HCT116 (cell line): ENCODE results near the gene GPSM3. TPM values are rescaled to one million over a fixed set of nuclear protein-coding genes. Genes with fewer than 3 reads are reported as not detected.
"Not testable (repeated sequence)": the region's sequence is repeated elsewhere in the genome, so short reads cannot be mapped to it uniquely, and the experiment has no call there.

Experiments
- ATAC-seq: fragments of 200-7000 bp; cut with Tn5 transposase; 2 replicates; pipeline ENCODE4 v1.9.1; 2020; ENCODE audit warnings: mild to moderate bottlenecking, moderate library complexity
- BruUV-seq: library from RNA; stranded (reverse); fragments of 400-500 nt; replicated peaks from 2 replicates; lab custom pipeline; 2021; lab: Mats Ljungman, UMichigan
- CTCF ChIA-PET: fragments of 300-600 bp; sonication (Branson Sonifier 250); formaldehyde crosslinking; loops from one replicate; lab custom pipeline; 2021; ENCODE audit warnings: antibody characterized with exemption; lab: Charles Lee
- POLR2A ChIA-PET: fragments of 300-600, 350-600 bp; sonication (Branson Sonifier 250); formaldehyde crosslinking; loops from one replicate; lab custom pipeline; 2021; ENCODE audit warnings: antibody characterized with exemption; lab: Charles Lee
- RAD21 ChIA-PET, 2 experiments: fragments of 300-600 bp; sonication (Branson Sonifier 250); formaldehyde crosslinking; loops; one replicate each; lab custom pipeline; 2023; ENCODE audit warnings: low total read pairs in 2 of 2; ENCODE audit not compliant: uncharacterized antibody in 2 of 2, unreplicated experiment in 2 of 2, low non-redundant PET in 1 of 2; lab: Charles Lee
- DNase-seq: peaks from one replicate; pipeline ENCODE4 v3.0.0-alpha.2; 2010; ENCODE audit warnings: low read depth, low spot score
- H2AFZ ChIP-seq: fragments of 200-600 bp; shearing (Covaris generic), sonication (generic); 2 replicates; pipeline ENCODE4 v1.6.1; 2017; ENCODE audit warnings: low read depth, mixed run types, mixed read lengths, antibody characterized with exemption, low read length; ENCODE audit not compliant: poor library complexity, severe bottlenecking
- H3K27ac ChIP-seq: 2 replicates; pipeline ENCODE4 v1.5.1; 2012; ENCODE audit warnings: low read depth, low read length
- H3K27me3 ChIP-seq: fragments of 200-600 bp; sonication (generic); 2 replicates; pipeline ENCODE4 v1.6.1; 2016; ENCODE audit warnings: mixed run types, low read length, mixed read lengths; ENCODE audit not compliant: insufficient read depth
- H3K36me3 ChIP-seq, 2 experiments: fragments of 200-500 bp in 1 of 2; fragments of 200-600 bp in 1 of 2; sonication (Bioruptor generic) in 1 of 2; sonication (generic) in 1 of 2; 2 replicates each; pipeline versions ENCODE4 v1.5.1 to v1.6.1; 2014 to 2016; ENCODE audit warnings: low read length in 2 of 2, inconsistent platforms in 1 of 2, mixed read lengths in 1 of 2, mixed run types in 1 of 2; ENCODE audit not compliant: insufficient read depth in 2 of 2, control insufficient read depth in 1 of 2
- H3K4me1 ChIP-seq, 2 experiments: fragments of 200-600 bp in 1 of 2; sonication (generic) in 1 of 2; 2 replicates each; pipeline versions ENCODE4 v1.5.1 to v1.6.1; 2012 to 2017; ENCODE audit warnings: low read length in 2 of 2, inconsistent platforms in 1 of 2, mild to moderate bottlenecking in 1 of 2, mixed read lengths in 1 of 2, mixed run types in 1 of 2, moderate library complexity in 1 of 2; ENCODE audit not compliant: insufficient read depth in 2 of 2, control insufficient read depth in 1 of 2
- H3K4me2 ChIP-seq: fragments of 200-600 bp; sonication (generic); 2 replicates; pipeline ENCODE4 v1.6.1; 2017; ENCODE audit warnings: mixed run types, low read length, mixed read lengths
- H3K4me3 ChIP-seq, 2 experiments: fragments of 200-600 bp in 1 of 2; sonication (generic) in 1 of 2; replicated peaks in 1 of 2; 2 replicates each; pipeline ENCODE4 v1.5.1; 2011 to 2016; ENCODE audit warnings: low read length in 2 of 2, control low read depth in 1 of 2, low read depth in 1 of 2, mild to moderate bottlenecking in 1 of 2, mixed read lengths in 1 of 2, mixed run types in 1 of 2
- H3K79me2 ChIP-seq: fragments of 200-600 bp; sonication (generic); 2 replicates; pipeline ENCODE4 v1.6.1; 2017; ENCODE audit warnings: mild to moderate bottlenecking, mixed run types, low read length, moderate library complexity, mixed read lengths; ENCODE audit not compliant: insufficient read depth
- H3K9ac ChIP-seq: fragments of 200-600 bp; sonication (generic); 2 replicates; pipeline ENCODE4 v1.6.1; 2016; ENCODE audit warnings: low read length, mixed read lengths
- H3K9me2 ChIP-seq: fragments of 200-600 bp; sonication (generic), shearing (Covaris generic); 2 replicates; pipeline ENCODE4 v1.6.1; 2017; ENCODE audit warnings: mixed run types, mild to moderate bottlenecking, moderate library complexity; ENCODE audit not compliant: insufficient read depth
- H3K9me3 ChIP-seq, 2 experiments: fragments of 200-500 bp in 1 of 2; fragments of 200-600 bp in 1 of 2; sonication (Bioruptor generic) in 1 of 2; sonication (generic) in 1 of 2; 2 replicates each; pipeline ENCODE4 v1.6.1; 2014 to 2017; ENCODE audit warnings: low read length in 2 of 2, mixed read lengths in 2 of 2, inconsistent platforms in 1 of 2, low read depth in 1 of 2, mild to moderate bottlenecking in 1 of 2, mixed run types in 1 of 2, moderate library complexity in 1 of 2; ENCODE audit not compliant: control insufficient read depth in 1 of 2, insufficient read depth in 1 of 2
- H4K20me1 ChIP-seq: fragments of 200-600 bp; sonication (generic), shearing (Covaris generic); 2 replicates; pipeline ENCODE4 v1.6.1; 2017; ENCODE audit warnings: mixed run types, mild to moderate bottlenecking, moderate library complexity; ENCODE audit not compliant: insufficient read depth
- FOSL1 ChIP-seq: IDR thresholded peaks from 2 replicates; pipeline ENCODE4 v1.6.1; 2012; ENCODE audit warnings: low read depth
- SP1 ChIP-seq: IDR thresholded peaks from 2 replicates; pipeline ENCODE4 v1.6.1; 2012; ENCODE audit warnings: low read depth
- intact Hi-C: fragments of 100-400 bp; cut with micrococcal nuclease; formaldehyde crosslinking; loops from 2 replicates; pipeline ENCODE4 v1.10.0; 2022
- microRNA-seq: library from miRNA; unstranded; fragments of <30 nt; microRNA quantifications from one replicate; pipeline ENCODE4, GENCODE V29; 2016; ENCODE audit warnings: borderline number of aligned reads
- total RNA-seq: library from RNA; stranded (reverse); gene quantifications from one replicate; pipeline ENCODE4 v1.2.1, GENCODE V29; 2021; ENCODE audit not compliant: unreplicated experiment

GPSM3 gene
- total RNA-seq, 1 experiment from 2014 or later: 1.2 TPM

DNA sequence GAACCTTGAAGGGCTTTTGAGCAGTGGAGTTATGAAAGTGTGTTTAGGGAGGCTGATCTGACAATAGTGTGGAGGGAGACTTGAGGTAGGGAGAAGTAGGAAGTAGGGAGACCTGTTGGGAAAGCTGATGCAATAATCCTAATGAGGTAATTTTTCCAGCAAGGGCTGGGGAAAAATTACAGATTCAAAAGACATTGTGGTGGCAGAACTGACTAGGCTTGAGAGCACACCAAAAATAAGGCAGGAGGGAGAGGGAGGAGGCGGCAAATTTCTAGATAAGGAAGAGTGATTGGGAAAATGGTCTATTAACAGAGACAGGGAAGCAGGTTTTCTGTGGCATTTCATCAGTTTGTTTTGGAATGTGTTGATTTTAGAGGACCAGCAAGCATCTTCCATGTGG lies 46.2 kb downstream of the GPSM3 start:
- Histone ChIP-seq H2AFZ (no peak overlapping the region), H3K4me2 (no peak overlapping the region), H3K4me1 (no peaks in the 10 kb centered on the region), H3K27me3 (no peaks in the 10 kb centered on the region), H3K9me2 (no peaks in the 10 kb centered on the region), H3K9ac (no peak overlapping the region)
- intact Hi-C loops: no loop called here
- RAD21 ChIA-PET: no interaction called here
- TF ChIP-seq FOSL1: no peak; the same call in 1 of the 2 replicates
- TF ChIP-seq SP1: 0 out of 2 replicates have a peak, but pooled peaks have one; percentile 10
- TF ChIP-seq, all 23 proteins: peak for 1
- H3K36me3 ChIP-seq: no peaks in the 10 kb centered on the region
- no peak overlapping the region for H3K4me3 ChIP-seq
- ChIA-PET CTCF (interaction anchor here (1.4 kb wide), 1 partner anchor 18 kb away, joined by 3 read pairs; the partner anchor contains the start of gene ATF6B), POLR2A (interaction anchor here (0.9 kb wide), 1 partner anchor 825 kb away, joined by 3 read pairs; no protein-coding TSS in a partner anchor)
- no peak for ATAC-seq
- BruUV-seq: no TSS peak
- H3K79me2 ChIP-seq: no peaks in the 10 kb centered on the region
- no peaks in the 10 kb centered on the region for H3K9me3 ChIP-seq
- DNase-seq: no peak
- no peaks in the 10 kb centered on the region for H4K20me1 ChIP-seq
- no peak overlapping the region for H3K27ac ChIP-seq

DNA sequence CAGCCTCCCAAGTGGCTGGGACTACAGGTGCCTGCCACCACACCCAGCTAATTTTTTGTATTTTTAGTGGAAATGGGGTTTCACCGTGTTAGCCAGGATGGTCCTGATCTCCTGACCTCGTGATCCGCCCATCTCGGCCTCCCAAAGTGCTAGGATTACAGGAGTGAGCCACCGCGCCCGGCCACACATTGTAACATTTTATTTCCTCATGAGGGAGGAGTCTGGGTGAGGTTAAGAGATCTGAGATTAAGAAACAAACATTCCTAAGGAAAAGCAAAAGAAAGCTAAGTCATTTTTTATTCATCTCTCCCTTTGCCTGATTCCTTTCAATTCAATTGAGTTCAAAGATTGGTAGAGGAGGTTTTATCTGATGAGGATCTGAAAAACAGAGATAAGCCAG lies 48.2 kb downstream of the GPSM3 start:
- RAD21 ChIA-PET, H4K20me1 ChIP-seq, H3K4me2 ChIP-seq, H3K9ac ChIP-seq, H3K9me2 ChIP-seq, H3K9me3 ChIP-seq, H3K27me3 ChIP-seq, BruUV-seq, DNase-seq, H3K36me3 ChIP-seq, H3K27ac ChIP-seq, H3K79me2 ChIP-seq, CTCF ChIA-PET, H3K4me1 ChIP-seq, ATAC-seq, intact Hi-C loops, H2AFZ ChIP-seq, H3K4me3 ChIP-seq: not testable (repeated sequence)
- POLR2A ChIA-PET: interaction anchor here (0.6 to 1.1 kb wide), 3 partner anchors 9 to 33 kb away, joined by 3 to 4 read pairs (median 3); partner anchors contain the start of gene ATF6B

Small RNAs within 50 kb of the gene (microRNA-seq; reads per million reads assigned to microRNA genes)
- gene MIR6721: 4.8 reads per million, percentile 9 among the genes with 10 or more reads in this experiment
- not detected for gene MIR6833

Other genes starting within 250 kb of the GPSM3 start
- 1.5 TPM for gene CFB, start 246.5 kb downstream of the GPSM3 start, total RNA-seq
- 68.3 TPM for gene NELFE, start 233.7 kb downstream of the GPSM3 start, total RNA-seq
- 68.0 TPM for gene SKIC2, start 233.5 kb downstream of the GPSM3 start, total RNA-seq
- gene DXO, start 220.5 kb downstream of the GPSM3 start, total RNA-seq: 16.4 TPM
- gene C4A, start 210.6 kb downstream of the GPSM3 start, total RNA-seq: 5.1 TPM
- 6.3 TPM for gene C4B, start 177.8 kb downstream of the GPSM3 start, total RNA-seq
- 1.4 TPM for gene CYP21A2, start 154.2 kb downstream of the GPSM3 start, total RNA-seq
- 8.5 TPM for gene TNXB, start 83.3 kb downstream of the GPSM3 start, total RNA-seq
- gene ATF6B, start 64.4 kb downstream of the GPSM3 start, total RNA-seq: 63.9 TPM
- gene FKBPL, start 62.4 kb downstream of the GPSM3 start, total RNA-seq: 11.2 TPM
- 6.1 TPM for gene PRRT1, start 40.7 kb downstream of the GPSM3 start, total RNA-seq
- gene PPT2, start 38.5 kb downstream of the GPSM3 start, total RNA-seq: 21.0 TPM
- gene EGFL8, start 28.0 kb downstream of the GPSM3 start, total RNA-seq: 29.0 TPM
- 55.6 TPM for gene AGPAT1, start 16.6 kb downstream of the GPSM3 start, total RNA-seq
- gene RNF5, start 14.2 kb downstream of the GPSM3 start, total RNA-seq: 45.9 TPM
- gene AGER, start 8.4 kb downstream of the GPSM3 start, total RNA-seq: 22.6 TPM
- gene PBX2, start 2.4 kb downstream of the GPSM3 start, total RNA-seq: 79.0 TPM
- 0.81 TPM for gene NOTCH4, start 31.4 kb upstream of the GPSM3 start, total RNA-seq
- not detected for gene TSBP1, start 179.3 kb upstream of the GPSM3 start, total RNA-seq
- not detected for gene BTNL2, start 214.5 kb upstream of the GPSM3 start, total RNA-seq
- 4.7 TPM for gene HLA-DRA, start 247.2 kb upstream of the GPSM3 start, total RNA-seq